ENCODE results near the gene HOXD11. TPM values are rescaled to one million over a fixed set of nuclear protein-coding genes. Genes with fewer than 3 reads are reported as not detected.

Gene HOXD11
- total RNA-seq, 1 donor from 2014 or later: not detected

DNA sequence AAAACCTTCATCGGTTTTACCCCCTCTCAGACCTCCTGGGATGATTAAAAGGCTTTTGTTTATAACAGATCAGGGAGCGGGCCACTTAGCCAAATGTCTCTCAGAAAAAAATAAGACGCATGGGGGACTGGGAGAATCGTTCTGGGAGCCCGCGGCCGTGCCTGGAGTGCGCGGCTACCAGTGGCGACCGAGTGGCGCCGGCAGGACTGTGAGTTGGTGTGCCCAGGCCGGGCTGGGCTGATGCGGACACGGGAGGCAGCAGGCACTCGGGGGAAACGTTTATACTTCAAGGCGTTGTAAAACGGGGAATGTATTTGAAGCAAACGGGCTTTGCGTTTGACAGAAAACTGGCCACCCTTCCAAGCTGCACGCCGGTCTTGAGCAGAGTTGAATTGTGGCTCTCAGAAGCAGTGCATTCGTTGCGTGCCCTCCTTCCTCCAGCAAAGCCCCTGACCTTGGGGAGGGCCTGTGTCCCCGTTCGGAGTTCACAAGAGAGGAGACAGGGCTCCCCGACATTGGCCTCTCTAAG, 4.8 kb downstream of the HOXD11 start:
- H3K36me3 Mint-ChIP-seq (ENCODE audit: low read depth): no peaks in the 10 kb centered on the region
- no peak for DNase-seq
- H3K4me1 Mint-ChIP-seq: peaks cover 3% of the 10 kb centered on the region
- H3K9me3 Mint-ChIP-seq: peaks cover 6% of the 10 kb centered on the region
- no peak overlapping the region for H3K4me3 Mint-ChIP-seq
- peak overlapping the region; percentile 56 for H3K27ac Mint-ChIP-seq
- H3K27me3 Mint-ChIP-seq: peaks cover 79% of the 10 kb centered on the region
- intact Hi-C loops (cut with micrococcal nuclease): loop anchor here (2.0 kb wide), 3 partner anchors 17 to 47 kb away; partner anchors contain the start of genes EVX2 and HOXD8

DNA sequence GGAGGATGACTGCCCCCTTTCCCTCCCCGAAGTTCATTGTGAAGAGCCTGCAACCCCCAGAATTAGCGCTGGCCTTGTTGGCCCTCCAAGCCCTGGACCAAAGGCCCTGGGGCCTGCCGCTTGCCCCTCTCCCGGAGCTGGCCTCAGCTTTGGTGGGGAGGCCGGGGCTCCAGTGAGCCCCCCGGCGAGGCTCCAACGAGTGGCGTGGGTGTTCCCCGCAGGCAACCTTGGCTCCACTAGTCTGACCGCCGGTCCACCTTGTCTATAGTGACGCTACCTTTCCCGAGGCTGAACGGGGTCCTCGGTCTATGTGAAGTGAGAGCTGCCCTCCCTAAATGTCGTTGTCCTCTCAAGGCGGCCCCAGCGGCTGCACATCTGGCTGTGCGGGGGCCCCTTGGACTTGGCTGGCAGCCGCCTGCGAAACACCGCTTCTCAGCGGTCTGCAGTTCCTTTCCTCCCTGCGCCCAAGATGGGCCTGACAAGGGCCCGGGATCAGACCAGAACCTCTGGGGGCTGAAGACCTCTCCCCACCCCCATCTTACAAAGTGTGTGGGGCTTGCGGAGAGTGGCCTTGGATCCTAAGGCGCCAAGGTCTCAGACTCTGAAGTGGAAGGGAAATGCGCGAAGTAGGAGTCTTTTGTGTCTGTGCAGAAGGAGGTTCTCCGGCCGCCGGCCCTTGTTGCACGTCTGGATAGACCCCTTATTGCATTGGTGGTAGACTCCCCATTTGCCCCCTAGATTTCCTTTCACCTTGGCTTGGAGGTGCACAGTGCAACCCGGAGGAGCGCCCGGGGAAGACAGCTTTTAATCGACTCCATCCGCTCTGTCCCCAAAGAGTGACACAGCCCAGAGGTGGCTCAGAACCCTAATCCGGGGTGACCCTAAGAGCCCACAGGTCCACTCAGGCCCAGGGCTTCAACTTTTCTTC, 5.6 kb downstream of the HOXD11 start:
- Mint-ChIP-seq H3K4me3 (no peak overlapping the region), H3K9me3 (peaks cover 8% of the 10 kb centered on the region), H3K27me3 (peaks cover 82% of the 10 kb centered on the region), H3K27ac (peak overlapping the region; percentile 73), H3K36me3 (ENCODE audit: low read depth) (no peaks in the 10 kb centered on the region), H3K4me1 (peaks cover 3% of the 10 kb centered on the region)
- intact Hi-C loops (cut with micrococcal nuclease): no loop called here
- DNase-seq: no peak

DNA sequence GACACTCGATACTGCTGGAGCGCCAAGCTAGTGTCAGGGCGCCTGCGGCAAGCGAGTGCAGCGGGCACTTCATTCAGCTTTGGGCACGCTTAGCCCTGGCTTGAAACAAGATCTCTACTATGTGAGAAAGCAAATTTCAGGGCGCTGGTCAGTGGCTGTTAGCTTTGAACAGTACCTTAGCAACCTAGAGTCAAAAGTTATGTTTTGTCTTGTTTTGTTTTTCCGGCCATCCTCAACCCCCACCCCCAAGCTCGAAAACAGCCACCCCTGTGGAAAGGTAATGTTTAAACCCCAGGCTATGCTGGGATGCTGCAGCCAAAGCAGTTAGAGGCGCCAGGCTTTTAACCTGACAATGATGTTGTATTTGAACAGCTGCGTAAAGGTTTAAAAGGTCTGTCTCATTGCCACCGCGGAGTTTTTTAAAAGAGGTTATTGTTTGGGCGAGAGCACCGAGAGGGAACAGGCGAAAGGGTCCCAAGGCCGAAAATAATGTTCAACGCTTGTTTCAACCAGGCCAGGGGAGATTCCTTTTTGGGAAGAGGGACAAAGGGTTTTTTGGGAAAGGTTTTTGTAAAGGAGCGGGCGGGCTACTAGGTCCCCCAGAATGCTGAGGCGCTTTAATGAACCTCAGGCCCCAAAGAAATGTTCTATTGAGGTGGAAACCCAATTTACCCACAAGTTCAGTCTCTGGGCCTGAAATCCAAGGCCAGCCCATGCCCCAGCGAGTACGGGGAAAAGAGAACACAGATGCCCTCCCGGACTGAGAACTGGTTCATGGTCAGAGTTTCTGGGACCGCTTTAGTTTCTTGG, 7.2 kb downstream of the HOXD11 start:
- peaks cover 10% of the 10 kb centered on the region for H3K9me3 Mint-ChIP-seq
- peaks cover 86% of the 10 kb centered on the region for H3K27me3 Mint-ChIP-seq
- intact Hi-C loops (cut with micrococcal nuclease): no loop called here
- H3K4me3 Mint-ChIP-seq: no peak overlapping the region
- H3K27ac Mint-ChIP-seq: no peak overlapping the region
- no peak for DNase-seq
- peaks cover 3% of the 10 kb centered on the region for H3K36me3 Mint-ChIP-seq (ENCODE audit: low read depth)
- peaks cover 7% of the 10 kb centered on the region for H3K4me1 Mint-ChIP-seq

DNA sequence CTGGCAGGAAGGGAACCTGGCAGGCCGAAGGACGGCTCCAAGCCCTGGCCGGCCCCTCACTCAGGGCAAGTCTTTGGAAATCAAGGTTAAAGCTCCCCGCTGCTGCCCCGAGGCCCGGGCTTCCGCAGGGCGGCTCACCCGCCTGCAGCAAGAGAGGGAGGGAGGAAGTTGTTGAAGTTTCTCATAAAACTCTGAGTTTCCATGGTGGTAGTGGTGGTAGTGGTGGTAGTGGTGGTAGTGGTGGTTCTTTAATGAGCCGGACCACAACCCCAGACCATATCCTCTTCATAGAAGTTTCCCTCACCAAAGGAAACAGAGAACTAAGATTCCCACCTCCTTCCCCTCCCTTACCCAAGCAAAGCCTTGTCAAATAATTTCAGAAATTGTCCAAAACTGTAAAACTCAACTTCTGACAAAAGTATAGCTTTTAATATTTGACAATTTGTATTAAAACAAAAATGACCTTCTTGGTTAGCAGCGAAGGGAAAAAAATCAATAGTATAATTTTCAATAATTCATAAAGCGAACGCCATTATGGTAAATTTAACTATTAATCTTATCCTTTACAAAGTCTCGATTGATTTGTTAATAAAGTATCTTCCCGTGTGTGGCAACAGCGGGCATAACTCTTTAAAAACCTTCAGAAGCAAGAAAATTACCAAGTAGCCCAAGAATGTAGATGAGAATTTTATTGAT, 8.0 kb downstream of the HOXD11 start:
- intact Hi-C loops (cut with micrococcal nuclease): no loop called here
- Mint-ChIP-seq H3K27ac (no peak overlapping the region), H3K4me1 (peaks cover 7% of the 10 kb centered on the region), H3K4me3 (no peak overlapping the region), H3K9me3 (peaks cover 7% of the 10 kb centered on the region), H3K36me3 (ENCODE audit: low read depth) (peaks cover 3% of the 10 kb centered on the region), H3K27me3 (peaks cover 86% of the 10 kb centered on the region)
- no peak for DNase-seq

DNA sequence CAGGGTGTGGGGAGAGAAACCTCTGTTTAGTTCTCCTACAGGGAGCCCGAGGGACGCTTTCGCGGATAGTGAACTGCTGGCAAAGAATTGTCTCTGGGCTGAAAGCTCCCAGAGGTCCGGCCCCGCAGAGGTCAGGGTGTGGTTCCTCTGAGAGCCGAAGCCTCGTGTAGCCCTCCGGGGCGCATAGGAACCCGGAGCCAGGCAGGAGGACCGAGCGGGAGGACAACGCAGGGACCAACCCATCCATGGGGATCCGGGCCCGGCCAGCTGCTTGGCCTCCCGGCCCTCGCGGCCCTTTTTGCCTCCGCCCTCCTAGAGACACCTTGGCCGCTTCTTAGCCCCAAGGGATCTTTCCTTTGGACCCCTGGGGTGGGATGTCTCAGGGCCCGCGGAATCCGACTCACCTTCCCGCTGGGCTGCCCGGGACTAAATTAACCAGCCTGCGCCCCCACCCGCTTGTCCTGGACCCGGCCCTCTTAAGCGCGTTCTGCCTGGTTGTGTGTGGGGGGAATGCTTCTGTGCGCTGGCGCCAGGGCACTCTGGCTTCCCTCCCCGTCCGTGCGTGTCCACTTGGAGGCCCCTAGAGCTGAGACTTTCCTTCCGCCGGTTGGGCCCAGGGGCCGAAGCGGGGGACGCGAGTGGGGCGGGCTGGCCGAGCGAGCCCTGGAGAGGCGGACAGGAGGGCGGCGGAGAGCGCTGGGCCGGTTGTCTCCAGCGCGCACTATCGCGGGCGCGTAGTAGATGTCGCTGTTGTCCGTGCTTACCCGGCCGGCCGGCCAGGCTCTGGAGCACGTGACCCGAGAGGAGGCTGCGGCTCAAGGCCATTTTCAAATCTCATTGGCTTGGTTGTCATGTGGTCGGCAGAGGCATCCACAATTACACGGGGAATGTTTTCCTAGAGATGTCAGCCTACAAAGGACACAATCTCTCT, 9.1 kb downstream of the HOXD11 start, which contains the start of gene HOXD10:
TSS of gene HOXD10 (plus strand) at position 896 of the 931 bp plus-strand sequence. CDS start 56 bp downstream, outside the sequence.
- H3K4me3 Mint-ChIP-seq: no peak within 1 kb of the TSS
- H3K4me1 Mint-ChIP-seq: peaks cover 6% of the 10 kb centered on the region
- peak within 1 kb of the TSS; percentile 29 for H3K27ac Mint-ChIP-seq
- H3K27me3 Mint-ChIP-seq: peaks cover 86% of the 10 kb centered on the region
- peaks cover 3% of the 10 kb centered on the region for H3K36me3 Mint-ChIP-seq (ENCODE audit: low read depth)
- H3K9me3 Mint-ChIP-seq: peaks cover 7% of the 10 kb centered on the region
- DNase-seq: no peak
- intact Hi-C loops (cut with micrococcal nuclease): no loop called here

DNA sequence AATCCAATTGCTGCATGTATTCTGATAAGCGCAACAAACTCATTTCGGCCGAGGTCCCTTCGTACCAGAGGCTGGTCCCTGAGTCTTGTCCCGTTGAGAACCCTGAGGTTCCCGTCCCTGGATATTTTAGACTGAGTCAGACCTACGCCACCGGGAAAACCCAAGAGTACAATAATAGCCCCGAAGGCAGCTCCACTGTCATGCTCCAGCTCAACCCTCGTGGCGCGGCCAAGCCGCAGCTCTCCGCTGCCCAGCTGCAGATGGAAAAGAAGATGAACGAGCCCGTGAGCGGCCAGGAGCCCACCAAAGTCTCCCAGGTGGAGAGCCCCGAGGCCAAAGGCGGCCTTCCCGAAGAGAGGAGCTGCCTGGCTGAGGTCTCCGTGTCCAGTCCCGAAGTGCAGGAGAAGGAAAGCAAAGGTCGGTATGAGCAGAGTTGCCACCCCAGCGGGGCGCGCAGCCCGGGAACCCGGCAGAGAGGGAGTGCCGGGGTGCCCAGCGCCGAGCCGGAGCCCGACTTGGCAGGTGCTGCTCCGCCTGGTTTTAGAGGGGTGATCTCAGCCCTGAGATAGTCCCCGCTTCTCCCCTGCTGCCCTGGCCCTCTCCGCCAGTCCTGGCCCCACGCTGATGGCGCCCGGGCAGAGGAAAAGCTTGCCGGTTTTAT, 10.2 kb downstream of the HOXD11 start:
- H3K36me3 Mint-ChIP-seq (ENCODE audit: low read depth): peaks cover 3% of the 10 kb centered on the region
- intact Hi-C loops (cut with micrococcal nuclease): no loop called here
- peaks cover 4% of the 10 kb centered on the region for H3K4me1 Mint-ChIP-seq
- peaks cover 7% of the 10 kb centered on the region for H3K9me3 Mint-ChIP-seq
- H3K27ac Mint-ChIP-seq: no peak overlapping the region
- DNase-seq: no peak
- peaks cover 80% of the 10 kb centered on the region for H3K27me3 Mint-ChIP-seq
- no peak overlapping the region for H3K4me3 Mint-ChIP-seq

DNA sequence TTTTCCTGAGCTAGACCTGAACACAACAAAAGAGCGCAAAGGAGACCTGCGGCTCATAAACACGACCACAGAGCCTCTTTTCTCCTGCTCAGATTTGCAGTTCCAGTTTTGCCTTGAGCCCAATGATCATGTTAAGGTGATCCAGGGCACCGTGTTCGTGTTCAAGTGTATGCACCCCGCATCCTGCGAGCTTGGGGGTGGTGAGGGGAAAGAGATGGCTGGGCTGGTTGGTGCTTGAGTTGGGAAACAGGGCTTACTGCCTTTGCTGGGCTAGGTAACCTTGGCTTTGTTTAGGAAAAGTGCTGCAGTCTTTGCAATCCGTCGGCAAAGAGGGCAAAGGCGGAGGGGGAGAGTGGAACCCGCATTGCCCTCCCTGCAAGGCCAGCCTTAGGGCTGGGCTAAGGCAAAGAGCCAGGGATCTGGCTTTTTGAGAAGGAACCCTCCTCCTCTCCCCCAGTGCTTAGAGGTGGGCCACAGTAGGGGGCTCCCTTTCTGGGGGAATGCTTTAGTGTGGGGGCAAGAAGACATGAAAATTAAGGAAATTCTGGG, 10.8 kb downstream of the HOXD11 start:
- H3K27me3 Mint-ChIP-seq: peaks cover 75% of the 10 kb centered on the region
- H3K4me1 Mint-ChIP-seq: peaks cover 4% of the 10 kb centered on the region
- H3K9me3 Mint-ChIP-seq: peaks cover 7% of the 10 kb centered on the region

DNA sequence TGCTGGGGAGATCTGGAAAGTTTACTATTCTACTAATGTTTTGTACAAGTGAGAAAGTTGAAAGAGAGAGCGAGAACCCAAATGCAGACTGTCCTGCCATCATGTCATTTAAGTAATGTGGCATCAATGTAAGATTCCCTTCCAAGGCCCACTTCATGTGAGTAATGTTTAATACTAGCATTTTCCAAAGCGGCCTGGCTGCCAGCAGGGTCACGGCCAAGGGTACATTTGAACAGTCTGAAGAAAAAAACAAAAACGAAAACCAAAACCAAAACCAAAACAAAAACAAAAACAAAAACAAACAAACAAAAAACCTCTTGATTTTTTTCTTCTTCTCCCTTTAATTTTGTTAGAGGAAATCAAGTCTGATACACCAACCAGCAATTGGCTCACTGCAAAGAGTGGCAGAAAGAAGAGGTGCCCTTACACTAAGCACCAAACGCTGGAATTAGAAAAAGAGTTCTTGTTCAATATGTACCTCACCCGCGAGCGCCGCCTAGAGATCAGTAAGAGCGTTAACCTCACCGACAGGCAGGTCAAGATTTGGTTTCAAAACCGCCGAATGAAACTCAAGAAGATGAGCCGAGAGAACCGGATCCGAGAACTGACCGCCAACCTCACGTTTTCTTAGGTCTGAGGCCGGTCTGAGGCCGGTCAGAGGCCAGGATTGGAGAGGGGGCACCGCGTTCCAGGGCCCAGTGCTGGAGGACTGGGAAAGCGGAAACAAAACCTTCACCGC, 11.7 kb downstream of the HOXD11 start:
- intact Hi-C loops (cut with micrococcal nuclease): no loop called here
- DNase-seq: peak; percentile 72
- peaks cover 4% of the 10 kb centered on the region for H3K36me3 Mint-ChIP-seq (ENCODE audit: low read depth)
- peaks cover 7% of the 10 kb centered on the region for H3K9me3 Mint-ChIP-seq
- peak overlapping the region; percentile 28 for H3K4me3 Mint-ChIP-seq
- no peak overlapping the region for H3K27ac Mint-ChIP-seq
- H3K4me1 Mint-ChIP-seq: peaks cover 5% of the 10 kb centered on the region
- peaks cover 70% of the 10 kb centered on the region for H3K27me3 Mint-ChIP-seq

More for the DNA sequence above, 10.8 kb downstream of the HOXD11 start:
- peaks cover 3% of the 10 kb centered on the region for H3K36me3 Mint-ChIP-seq (ENCODE audit: low read depth)
- no peak for DNase-seq
- H3K27ac Mint-ChIP-seq: no peak overlapping the region
- intact Hi-C loops (cut with micrococcal nuclease): no loop called here
- no peak overlapping the region for H3K4me3 Mint-ChIP-seq

DNA sequence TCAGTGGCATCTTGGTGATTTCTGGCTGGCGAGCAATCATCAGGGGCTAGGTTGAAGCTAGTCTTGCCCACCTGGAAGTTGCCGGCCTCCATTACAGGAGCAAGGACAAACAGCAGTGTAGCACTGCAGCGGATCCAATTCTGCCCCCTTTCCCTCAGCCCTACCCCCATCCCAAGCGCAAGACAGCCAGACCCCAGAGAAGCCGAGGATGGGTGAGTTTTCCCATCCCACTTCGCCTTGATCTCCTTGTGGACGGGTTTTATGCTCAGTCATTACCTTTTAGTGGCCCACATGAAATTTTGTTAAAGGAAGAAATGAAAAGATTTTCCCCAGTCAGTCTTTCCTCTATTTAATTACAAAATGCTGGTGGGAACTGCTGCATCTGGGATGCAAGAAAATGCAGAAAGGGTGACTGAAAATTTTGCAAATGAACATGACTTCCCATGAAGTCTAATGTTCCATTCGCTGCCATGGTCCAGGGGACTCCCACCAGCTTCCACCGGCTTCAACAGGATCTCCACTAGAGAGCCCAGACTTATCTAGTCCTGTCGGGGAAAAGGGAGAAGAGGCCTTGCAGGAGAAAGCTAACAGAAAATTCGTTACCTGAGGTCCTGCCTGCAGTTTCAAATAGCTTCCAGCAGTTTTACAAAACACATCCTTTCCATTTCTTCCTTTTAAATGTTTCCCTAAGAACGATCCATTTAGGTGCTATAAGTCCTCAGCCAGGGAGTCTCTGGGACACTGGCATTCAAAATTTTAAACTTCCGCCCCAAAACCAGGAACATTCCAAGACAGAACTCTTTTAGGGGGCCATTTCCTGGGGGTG, 13.5 kb downstream of the HOXD11 start:
- H3K27me3 Mint-ChIP-seq: peaks cover 77% of the 10 kb centered on the region
- DNase-seq: no peak
- H3K9me3 Mint-ChIP-seq: peaks cover 7% of the 10 kb centered on the region
- H3K27ac Mint-ChIP-seq: peak overlapping the region; percentile 5
- H3K4me1 Mint-ChIP-seq: peaks cover 6% of the 10 kb centered on the region
- intact Hi-C loops (cut with micrococcal nuclease): no loop called here
- no peak overlapping the region for H3K4me3 Mint-ChIP-seq
- peaks cover 6% of the 10 kb centered on the region for H3K36me3 Mint-ChIP-seq (ENCODE audit: low read depth)

DNA sequence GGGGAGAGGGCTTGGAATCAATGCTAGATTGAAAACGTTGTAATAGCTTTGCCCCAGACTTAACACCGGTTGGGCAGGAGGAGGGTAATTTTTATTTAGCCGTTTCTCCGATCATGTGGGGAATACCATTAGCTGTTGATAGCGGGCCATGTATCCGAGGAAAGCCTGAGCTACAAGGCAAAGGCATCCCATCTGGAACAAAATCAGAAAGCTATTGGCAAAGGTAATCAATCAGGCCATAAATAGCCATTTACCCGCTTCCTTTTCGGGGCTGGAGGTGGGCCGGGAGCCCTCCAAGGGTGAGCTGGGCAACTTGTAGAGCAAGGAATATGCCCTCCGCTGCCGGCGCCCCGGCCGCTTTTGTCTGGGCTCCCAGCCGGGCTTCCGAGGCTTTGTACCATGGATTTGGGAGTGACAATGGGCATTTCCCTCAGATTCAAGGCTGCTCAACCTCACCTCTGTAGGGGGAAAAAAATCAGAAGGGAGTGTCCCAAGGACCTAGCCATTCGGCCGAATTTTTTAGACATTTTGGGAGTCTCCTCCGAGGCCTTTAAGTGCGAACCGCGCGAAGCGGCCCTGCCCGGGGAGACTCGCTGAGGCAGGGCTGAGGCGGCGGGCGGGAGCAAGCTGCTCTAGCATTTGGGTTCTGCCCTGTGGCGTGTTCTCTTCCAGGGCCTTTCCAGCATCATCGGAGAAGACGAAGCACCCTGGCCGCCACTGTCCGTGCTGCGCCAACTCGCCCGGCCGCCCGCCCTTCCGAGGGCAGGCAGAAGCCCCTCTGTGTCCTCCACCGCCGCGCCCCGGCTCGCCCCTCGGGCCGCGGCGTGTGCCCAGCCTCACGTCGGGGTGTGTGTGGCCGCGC, 14.3 kb downstream of the HOXD11 start:
- H3K27me3 Mint-ChIP-seq: peaks cover 77% of the 10 kb centered on the region
- H3K4me1 Mint-ChIP-seq: peaks cover 6% of the 10 kb centered on the region
- peaks cover 7% of the 10 kb centered on the region for H3K9me3 Mint-ChIP-seq
- intact Hi-C loops (cut with micrococcal nuclease): loop anchor here (2.0 kb wide), 1 partner anchor 43 kb away; no protein-coding TSS in a partner anchor
- peaks cover 6% of the 10 kb centered on the region for H3K36me3 Mint-ChIP-seq (ENCODE audit: low read depth)
- H3K4me3 Mint-ChIP-seq: no peak overlapping the region
- peak overlapping the region; percentile 53 for H3K27ac Mint-ChIP-seq
- DNase-seq: no peak

All from activated CD4-positive, alpha-beta T cell treated with anti-CD3 and anti-CD28 coated beads, Interleukin-2, amount 10 ng/mL, durations not matched to agents 24 days and 14 days (primary cell).